HepG2 (cell line): ENCODE data around the gene DAG1. TPM values are rescaled to one million over a fixed set of nuclear protein-coding genes. Genes with fewer than 3 reads are reported as not detected.

Experiments used
- BHLHE40 ChIP-seq: IDR thresholded peaks from 2 replicates; pipeline ENCODE4 v1.6.1; 2011; ENCODE audit warnings: low read length, improper control_type of control experiment
- FOXP1 ChIP-seq, 2 experiments: fragments of 450-650 bp in 1 of 2; IDR thresholded peaks; 2 replicates each; pipeline ENCODE4 v1.6.1; 2017 to 2018; ENCODE audit warnings: antibody characterized with exemption in 1 of 2
- KAT2B ChIP-seq: fragments of 150-350 bp; IDR thresholded peaks from 2 replicates; pipeline ENCODE4 v1.6.1; 2014; ENCODE audit warnings: low read depth, low read length, borderline replicate concordance
- RCOR2 ChIP-seq: IDR thresholded peaks from 2 replicates; pipeline ENCODE4 v1.6.1; 2016; ENCODE audit warnings: missing biosample characterization, missing genetic modification reagents
- RFX1 ChIP-seq: fragments of 450-650 bp; IDR thresholded peaks from 2 replicates; pipeline ENCODE4 v1.6.1; 2017
- RORA ChIP-seq: sonication (generic); formaldehyde crosslinking; IDR thresholded peaks from 2 replicates; pipeline ENCODE4 v1.5.0; 2020; ENCODE audit warnings: mild to moderate bottlenecking, missing genetic modification reagents, moderate library complexity
- SMC3 ChIP-seq: IDR thresholded peaks from 2 replicates; pipeline ENCODE4 v1.6.1; 2011; ENCODE audit warnings: low read length, improper control_type of control experiment
- ZBTB21 ChIP-seq: sonication (generic); formaldehyde crosslinking; IDR thresholded peaks from 2 replicates; pipeline ENCODE4 v1.4.0; 2020; ENCODE audit warnings: missing genetic modification reagents
- ZFYVE20 ChIP-seq: sonication (generic); formaldehyde crosslinking; IDR thresholded peaks from 2 replicates; pipeline ENCODE4 v1.8.0; 2023; ENCODE audit warnings: low read depth, mild to moderate bottlenecking, moderate library complexity, missing genetic modification reagents, borderline replicate concordance
- ZMAT3 ChIP-seq: sonication (generic); formaldehyde crosslinking; conservative IDR thresholded peaks from 2 replicates; pipeline ENCODE4 v1.7.0; 2021; ENCODE audit warnings: missing genetic modification reagents
- ZNF367 ChIP-seq: sonication (generic); formaldehyde crosslinking; IDR thresholded peaks from 2 replicates; pipeline ENCODE4 v1.4.0; 2020; ENCODE audit warnings: missing genetic modification reagents, borderline replicate concordance
- ZNF382 ChIP-seq: sonication (generic); formaldehyde crosslinking; IDR thresholded peaks from 2 replicates; pipeline ENCODE4 v1.5.0; 2020; ENCODE audit warnings: missing genetic modification reagents, mild to moderate bottlenecking, borderline replicate concordance
- ZNF558 ChIP-seq: sonication (generic); formaldehyde crosslinking; IDR thresholded peaks from 2 replicates; pipeline ENCODE4 v1.9.0; 2022; ENCODE audit warnings: mild to moderate bottlenecking, missing genetic modification reagents, borderline replicate concordance
- ZNF672 ChIP-seq: sonication (generic); formaldehyde crosslinking; IDR thresholded peaks from 2 replicates; pipeline ENCODE4 v1.8.1; 2022; ENCODE audit warnings: missing genetic modification reagents
- ZNF724P ChIP-seq: sonication (generic); formaldehyde crosslinking; IDR thresholded peaks from 2 replicates; pipeline ENCODE4 v1.8.0; 2022; ENCODE audit warnings: missing genetic modification reagents, borderline replicate concordance
- ZZZ3 ChIP-seq: sonication (generic); formaldehyde crosslinking; IDR thresholded peaks from 2 replicates; pipeline ENCODE4 v1.4.0; 2020; ENCODE audit warnings: missing genetic modification reagents, mild to moderate bottlenecking, borderline replicate concordance
- polyA plus RNA-seq, 8 experiments: library from polyadenylated mRNA; depleted of rRNA in 3 of 8; stranded (reverse) in 7 of 8; unstranded in 1 of 8; fragments of >200 nt; fragmentation: Illumina TruSeq in 4 of 8; extraction: Trizol in 4 of 8; gene quantifications; 2 replicates each; pipeline versions ENCODE4 v1.2.1 to v1.2.3, GENCODE V29; 2011 to 2016; ENCODE audit warnings: low read depth in 4 of 8, missing spikeins in 1 of 8, mixed read lengths in 1 of 8; ENCODE audit not compliant: insufficient read depth in 1 of 8
- total RNA-seq, 5 experiments: library from RNA; depleted of rRNA; stranded (reverse); fragments of >200 nt; fragmentation: Illumina TruSeq; extraction: Trizol; gene quantifications; 2 replicates each; pipeline ENCODE4 v1.2.3, GENCODE V29; 2016; ENCODE audit warnings: low read depth in 1 of 5
- TF ChIP-seq, protein P1 (sequence below): sonication (generic); formaldehyde crosslinking; IDR thresholded peaks from 2 replicates; pipeline ENCODE4 v1.4.0; 2020; ENCODE audit warnings: mild to moderate bottlenecking, missing genetic modification reagents
- TF ChIP-seq, protein P2 (sequence below): sonication (generic); formaldehyde crosslinking; IDR thresholded peaks from 2 replicates; pipeline ENCODE4 v1.8.1; 2023; ENCODE audit warnings: mild to moderate bottlenecking, missing genetic modification reagents, borderline replicate concordance
- TF ChIP-seq, protein P3 (sequence below): sonication (generic); formaldehyde crosslinking; IDR thresholded peaks from 2 replicates; pipeline ENCODE4 v1.4.0; 2020; ENCODE audit warnings: mild to moderate bottlenecking, missing genetic modification reagents, borderline replicate concordance
- TF ChIP-seq, protein P4 (sequence below): sonication (generic); formaldehyde crosslinking; IDR thresholded peaks from 2 replicates; pipeline ENCODE4 v1.9.0; 2021; ENCODE audit warnings: missing genetic modification reagents, borderline replicate concordance
- TF ChIP-seq, protein P5 (sequence below): sonication (generic); formaldehyde crosslinking; IDR thresholded peaks from 2 replicates; pipeline ENCODE4 v1.5.1; 2020; ENCODE audit warnings: mild to moderate bottlenecking, missing genetic modification reagents, moderate library complexity
- TF ChIP-seq, protein P6 (sequence below): sonication (generic); formaldehyde crosslinking; IDR thresholded peaks from 2 replicates; pipeline ENCODE4 v1.4.0; 2020; ENCODE audit warnings: missing genetic modification reagents, borderline replicate concordance

The DAG1 gene
- total and polyA plus RNA-seq, 2 of the 13 experiments (the other 11 are each of a cell fraction or from before 2014, with no cell fraction given) = 47.3 to 50.4 TPM

DNA sequence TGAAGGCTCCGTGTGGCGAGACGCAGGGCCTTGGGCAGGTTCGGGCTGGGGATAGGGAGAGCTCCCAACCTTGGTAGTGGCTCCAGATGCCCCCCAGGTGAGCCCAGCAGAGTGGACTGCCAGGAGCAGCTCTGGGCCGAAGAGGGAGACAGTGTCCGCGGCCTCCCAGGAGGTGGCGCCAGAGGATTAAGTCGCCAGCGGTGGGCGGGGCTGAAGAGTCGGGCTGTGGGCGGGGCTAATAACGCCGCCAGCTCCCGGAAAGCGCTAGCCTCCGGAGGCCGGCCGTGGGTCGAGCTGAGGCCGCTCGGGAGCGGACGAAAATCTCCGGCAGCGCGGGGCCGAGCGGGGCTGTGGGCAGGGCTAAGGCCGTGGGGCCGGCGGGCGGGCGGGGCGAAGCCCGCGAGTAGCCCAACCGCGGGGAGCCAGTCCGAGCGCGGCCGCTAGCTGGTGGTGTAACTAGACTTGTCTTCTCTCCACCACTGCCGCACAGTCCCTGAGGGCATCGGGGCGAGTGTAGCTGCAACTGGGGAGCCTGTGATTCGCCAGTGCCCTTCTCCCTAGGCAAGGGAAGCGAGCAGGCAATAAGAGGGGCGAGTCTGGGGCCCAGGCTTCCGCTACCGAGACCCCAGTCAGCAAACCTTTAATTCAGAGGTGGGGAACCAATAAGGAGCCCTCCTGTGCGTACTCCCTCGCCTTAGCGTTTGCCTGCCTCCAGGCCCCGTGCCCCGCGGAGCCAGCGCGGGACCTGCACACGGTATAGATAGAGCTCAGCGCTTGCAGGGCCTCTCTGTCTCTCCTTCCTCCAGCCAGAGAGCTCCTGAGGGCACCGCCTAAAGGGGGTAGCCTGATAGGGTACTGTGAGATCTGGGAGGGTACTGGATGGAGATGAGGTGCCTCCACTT is 69.8 kb downstream of the DAG1 start (continued):
- TF ChIP-seq, protein P1, sequence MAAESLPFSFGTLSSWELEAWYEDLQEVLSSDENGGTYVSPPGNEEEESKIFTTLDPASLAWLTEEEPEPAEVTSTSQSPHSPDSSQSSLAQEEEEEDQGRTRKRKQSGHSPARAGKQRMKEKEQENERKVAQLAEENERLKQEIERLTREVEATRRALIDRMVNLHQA (CRISPR knock-in tag) = no peak
- TF ChIP-seq, protein P2, sequence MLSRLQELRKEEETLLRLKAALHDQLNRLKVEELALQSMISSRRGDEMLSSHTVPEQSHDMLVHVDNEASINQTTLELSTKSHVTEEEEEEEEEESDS = no peak
- TF ChIP-seq, protein P3, sequence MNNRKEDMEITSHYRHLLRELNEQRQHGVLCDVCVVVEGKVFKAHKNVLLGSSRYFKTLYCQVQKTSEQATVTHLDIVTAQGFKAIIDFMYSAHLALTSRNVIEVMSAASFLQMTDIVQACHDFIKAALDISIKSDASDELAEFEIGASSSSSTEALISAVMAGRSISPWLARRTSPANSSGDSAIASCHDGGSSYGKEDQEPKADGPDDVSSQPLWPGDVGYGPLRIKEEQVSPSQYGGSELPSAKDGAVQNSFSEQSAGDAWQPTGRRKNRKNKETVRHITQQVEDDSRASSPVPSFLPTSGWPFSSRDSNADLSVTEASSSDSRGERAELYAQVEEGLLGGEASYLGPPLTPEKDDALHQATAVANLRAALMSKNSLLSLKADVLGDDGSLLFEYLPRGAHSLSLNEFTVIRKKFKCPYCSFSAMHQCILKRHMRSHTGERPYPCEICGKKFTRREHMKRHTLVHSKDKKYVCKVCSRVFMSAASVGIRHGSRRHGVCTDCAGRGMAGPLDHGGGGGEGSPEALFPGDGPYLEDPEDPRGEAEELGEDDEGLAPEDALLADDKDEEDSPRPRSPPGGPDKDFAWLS (CRISPR knock-in tag) = no peak
- TF ChIP-seq FOXP1 (IDR thresholded peaks at IDR 0.05) = no peak
- no peak for TF ChIP-seq FOXP1 (CRISPR knock-in tag; IDR thresholded peaks at IDR 0.05)
- no peak for TF ChIP-seq ZNF382 (CRISPR knock-in tag)
- TF ChIP-seq ZMAT3 (CRISPR knock-in tag) = no peak
- no peak for TF ChIP-seq ZZZ3 (CRISPR knock-in tag)
- TF ChIP-seq BHLHE40 = peak; percentile 37; the same call in 1 of the 2 replicates
- no peak for TF ChIP-seq ZNF367 (CRISPR knock-in tag)
- TF ChIP-seq ZNF672 (CRISPR knock-in tag) = no peak
- TF ChIP-seq KAT2B = no peak
- TF ChIP-seq ZNF558 (CRISPR knock-in tag) = no peak
- TF ChIP-seq, protein P4, sequence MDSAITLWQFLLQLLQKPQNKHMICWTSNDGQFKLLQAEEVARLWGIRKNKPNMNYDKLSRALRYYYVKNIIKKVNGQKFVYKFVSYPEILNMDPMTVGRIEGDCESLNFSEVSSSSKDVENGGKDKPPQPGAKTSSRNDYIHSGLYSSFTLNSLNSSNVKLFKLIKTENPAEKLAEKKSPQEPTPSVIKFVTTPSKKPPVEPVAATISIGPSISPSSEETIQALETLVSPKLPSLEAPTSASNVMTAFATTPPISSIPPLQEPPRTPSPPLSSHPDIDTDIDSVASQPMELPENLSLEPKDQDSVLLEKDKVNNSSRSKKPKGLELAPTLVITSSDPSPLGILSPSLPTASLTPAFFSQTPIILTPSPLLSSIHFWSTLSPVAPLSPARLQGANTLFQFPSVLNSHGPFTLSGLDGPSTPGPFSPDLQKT (CRISPR knock-in tag) = no peak
- TF ChIP-seq RORA (CRISPR knock-in tag) = no peak
- TF ChIP-seq SMC3 = peak; percentile 46; the same call in 1 of the 2 replicates
- TF ChIP-seq, protein P5, sequence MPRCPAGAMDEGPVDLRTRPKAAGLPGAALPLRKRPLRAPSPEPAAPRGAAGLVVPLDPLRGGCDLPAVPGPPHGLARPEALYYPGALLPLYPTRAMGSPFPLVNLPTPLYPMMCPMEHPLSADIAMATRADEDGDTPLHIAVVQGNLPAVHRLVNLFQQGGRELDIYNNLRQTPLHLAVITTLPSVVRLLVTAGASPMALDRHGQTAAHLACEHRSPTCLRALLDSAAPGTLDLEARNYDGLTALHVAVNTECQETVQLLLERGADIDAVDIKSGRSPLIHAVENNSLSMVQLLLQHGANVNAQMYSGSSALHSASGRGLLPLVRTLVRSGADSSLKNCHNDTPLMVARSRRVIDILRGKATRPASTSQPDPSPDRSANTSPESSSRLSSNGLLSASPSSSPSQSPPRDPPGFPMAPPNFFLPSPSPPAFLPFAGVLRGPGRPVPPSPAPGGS = 0 out of 2 replicates have a peak, but pooled peaks have one; percentile 49
- TF ChIP-seq ZFYVE20 (CRISPR knock-in tag) = no peak
- 0 out of 2 replicates have a peak, but pooled peaks have one; percentile 65 for TF ChIP-seq ZNF724P (CRISPR knock-in tag)
- no peak for TF ChIP-seq ZBTB21
- TF ChIP-seq, protein P6, sequence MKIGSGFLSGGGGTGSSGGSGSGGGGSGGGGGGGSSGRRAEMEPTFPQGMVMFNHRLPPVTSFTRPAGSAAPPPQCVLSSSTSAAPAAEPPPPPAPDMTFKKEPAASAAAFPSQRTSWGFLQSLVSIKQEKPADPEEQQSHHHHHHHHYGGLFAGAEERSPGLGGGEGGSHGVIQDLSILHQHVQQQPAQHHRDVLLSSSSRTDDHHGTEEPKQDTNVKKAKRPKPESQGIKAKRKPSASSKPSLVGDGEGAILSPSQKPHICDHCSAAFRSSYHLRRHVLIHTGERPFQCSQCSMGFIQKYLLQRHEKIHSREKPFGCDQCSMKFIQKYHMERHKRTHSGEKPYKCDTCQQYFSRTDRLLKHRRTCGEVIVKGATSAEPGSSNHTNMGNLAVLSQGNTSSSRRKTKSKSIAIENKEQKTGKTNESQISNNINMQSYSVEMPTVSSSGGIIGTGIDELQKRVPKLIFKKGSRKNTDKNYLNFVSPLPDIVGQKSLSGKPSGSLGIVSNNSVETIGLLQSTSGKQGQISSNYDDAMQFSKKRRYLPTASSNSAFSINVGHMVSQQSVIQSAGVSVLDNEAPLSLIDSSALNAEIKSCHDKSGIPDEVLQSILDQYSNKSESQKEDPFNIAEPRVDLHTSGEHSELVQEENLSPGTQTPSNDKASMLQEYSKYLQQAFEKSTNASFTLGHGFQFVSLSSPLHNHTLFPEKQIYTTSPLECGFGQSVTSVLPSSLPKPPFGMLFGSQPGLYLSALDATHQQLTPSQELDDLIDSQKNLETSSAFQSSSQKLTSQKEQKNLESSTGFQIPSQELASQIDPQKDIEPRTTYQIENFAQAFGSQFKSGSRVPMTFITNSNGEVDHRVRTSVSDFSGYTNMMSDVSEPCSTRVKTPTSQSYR (CRISPR knock-in tag) = no peak
- no peak for TF ChIP-seq RCOR2 (CRISPR knock-in tag)
- no peak for TF ChIP-seq RFX1
